GM12801 (cell line): Measurements from ENCODE around the gene PRRT1B.

Source experiments
- CTCF ChIP-seq: IDR thresholded peaks from one replicate; pipeline ENCODE4 v1.5.1; 2011; ENCODE audit warnings: control low read depth; ENCODE audit not compliant: insufficient read length; ENCODE audit errors: extremely low read depth

PRRT1B gene

DNA sequence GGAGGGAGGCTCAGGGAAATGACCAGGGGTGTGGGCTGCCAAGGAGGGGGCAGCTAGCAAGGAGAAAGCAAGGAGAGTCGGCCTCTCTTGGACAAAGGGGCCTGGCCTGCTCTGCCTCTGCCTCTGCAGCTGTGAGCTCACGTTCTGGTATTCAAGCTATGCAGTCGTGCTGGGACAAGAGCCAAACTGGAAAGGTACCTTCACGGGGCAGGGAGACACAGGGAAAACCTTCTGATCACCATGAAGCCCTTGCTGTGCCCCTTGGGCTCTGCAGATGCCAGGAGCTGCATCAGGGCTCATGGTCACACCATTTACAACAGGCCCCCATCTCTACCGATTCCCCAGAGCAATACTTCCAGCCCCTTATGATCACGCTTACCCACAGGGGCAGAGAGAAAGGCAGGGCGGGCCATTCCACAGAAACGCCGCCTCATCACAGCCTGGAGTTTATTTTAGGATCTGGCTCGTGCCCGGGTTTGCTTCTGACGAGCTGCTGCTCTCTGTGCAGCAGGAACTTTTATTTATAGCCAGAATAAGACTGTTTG, 63.2 kb downstream of the PRRT1B start:
- no peak for TF ChIP-seq CTCF
